HG03571 (cell line): Measurements from ENCODE around the gene CHM.

Source experiments
- ATAC-seq: cut with Tn5 transposase; IDR thresholded peaks from one replicate; pipeline ENCODE4 v1.9.1; 2021; ENCODE audit not compliant: unreplicated experiment

The CHM gene

GRCh38 chrX:85907316-85907715, 140.0 kb downstream of the CHM start:
- ATAC-seq = no peak

GRCh38 chrX:85906399-85906798, 141.0 kb downstream of the CHM start:
- ATAC-seq = no peak

GRCh38 chrX:85905851-85906250, 141.5 kb downstream of the CHM start:
- no peak for ATAC-seq

GRCh38 chrX:85903692-85904471, 143.5 kb downstream of the CHM start:
- no peak for ATAC-seq

GRCh38 chrX:85897362-85898126, 149.8 kb downstream of the CHM start:
- no peak for ATAC-seq

- ATAC-seq = no peak
These were observed 164.8 kb downstream of the CHM start for GRCh38 chrX:85882601-85883000.

GRCh38 chrX:85870585-85870984, 176.8 kb downstream of the CHM start:
- no peak for ATAC-seq

GRCh38 chrX:85865324-85865723, 182.0 kb downstream of the CHM start:
- no peak for ATAC-seq

GRCh38 chrX:85859426-85859825, 187.9 kb downstream of the CHM start:
- ATAC-seq = no peak

GRCh38 chrX:85851418-85851817, 195.9 kb downstream of the CHM start:
- ATAC-seq = no peak

- no peak for ATAC-seq
These were observed 210.5 kb downstream of the CHM start for GRCh38 chrX:85836868-85837267.

- no peak for ATAC-seq
These were observed 218.6 kb downstream of the CHM start for GRCh38 chrX:85828771-85829170.

- no peak for ATAC-seq
These were observed 232.1 kb downstream of the CHM start for GRCh38 chrX:85815203-85815751.
